Measurements from ENCODE around the gene TMEM59.
"Not testable (repeated sequence)": the region's sequence is repeated elsewhere in the genome, so short reads cannot be mapped to it uniquely, and the experiment has no call there.

Gene TMEM59

DNA sequence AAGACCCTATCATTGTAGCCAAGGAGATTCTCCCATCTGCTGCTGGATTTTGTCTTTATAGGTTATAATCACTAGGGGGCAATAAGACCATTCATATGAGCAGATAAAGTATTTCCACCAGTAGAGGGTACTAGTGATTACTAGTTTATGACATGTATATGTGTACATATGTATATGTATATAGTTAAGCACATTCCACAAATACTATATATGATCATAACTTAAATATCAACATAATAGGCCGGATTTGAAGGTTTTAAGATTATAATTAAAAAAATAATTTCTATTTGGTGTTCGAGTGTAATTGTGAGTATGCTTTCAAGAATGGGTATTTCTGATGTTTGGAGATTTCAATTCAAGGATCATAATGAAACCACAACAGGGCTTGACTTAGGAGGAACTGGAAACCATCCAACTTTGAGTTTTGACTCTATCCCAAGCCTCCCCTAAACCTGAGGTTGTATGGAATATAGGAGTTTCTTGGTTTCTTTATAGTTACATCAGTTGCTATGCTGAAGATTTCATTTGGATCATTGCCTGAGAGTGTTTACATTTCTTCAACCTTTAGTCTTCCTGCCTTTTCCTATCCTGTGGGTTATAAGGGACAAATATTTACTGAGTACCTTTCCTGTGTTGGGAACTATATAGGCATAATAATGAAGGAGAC, 17.3 kb upstream of the TMEM59 start:
- H3K4me1 ChIP-seq = peaks cover 0 to 16% (median 6%) of the 10 kb centered on the region in 10 experiments; a peak in 11 of 20 replicates
- peaks cover 0 to 10% (median 6%) of the 10 kb centered on the region in 11 experiments; a peak in 8 of 22 replicates for H3K9me3 ChIP-seq (replicated peaks in 1 of 11)
- no peaks in the 10 kb centered on the region for H4K20me1 ChIP-seq
- no peaks in the 10 kb centered on the region for H3K27me3 ChIP-seq
- no peak overlapping the region for H3K4me3 ChIP-seq
- peaks cover 18 to 33% (median 26%) of the 10 kb centered on the region in 11 experiments for H3K36me3 ChIP-seq
- peak overlapping the region in 1 of 11 experiments; percentile 40; a peak in 2 of 22 replicates for H3K4me2 ChIP-seq
- H3K27ac ChIP-seq = no peak overlapping the region
- H3K9ac ChIP-seq = no peak overlapping the region
- TF ChIP-seq Cebpa-rat (IDR thresholded peaks at IDR 0.05) = no peak

DNA sequence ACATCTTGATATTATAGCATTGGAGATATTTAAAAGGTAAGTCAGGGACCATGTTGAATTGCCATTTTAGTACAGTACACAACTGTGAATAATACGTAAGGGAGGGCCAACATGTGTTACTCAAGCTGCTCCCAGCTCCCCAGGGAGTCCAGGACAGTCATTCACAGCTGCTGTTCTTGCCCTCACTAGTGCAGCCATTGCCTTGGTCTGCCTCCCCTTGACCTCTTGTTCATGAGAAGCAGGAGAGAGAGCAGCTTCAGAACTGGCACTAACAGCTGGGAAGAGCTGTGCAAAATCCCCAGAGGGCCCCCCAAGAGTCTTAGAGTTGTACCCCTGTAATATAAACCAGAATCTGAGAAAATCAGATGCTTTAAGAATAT, 16.8 kb upstream of the TMEM59 start:
- Histone ChIP-seq H3K9ac (no peak overlapping the region), H3K4me3 (no peak overlapping the region), H3K9me3 (replicated peaks in 1 of 11) (peaks cover 0 to 10% (median 6%) of the 10 kb centered on the region in 11 experiments; a peak in 8 of 22 replicates), H3K27ac (no peak overlapping the region), H3K4me2 (peak overlapping the region in 4 of 11 experiments; percentile 3 to 40 (median 20); a peak in 3 of 22 replicates), H3K36me3 (peaks cover 18 to 38% (median 27%) of the 10 kb centered on the region in 11 experiments), H4K20me1 (no peaks in the 10 kb centered on the region), H3K4me1 (peaks cover 0 to 17% (median 6%) of the 10 kb centered on the region in 10 experiments; a peak in 11 of 20 replicates), H3K27me3 (no peaks in the 10 kb centered on the region)
- no peak for TF ChIP-seq Cebpa-rat (IDR thresholded peaks at IDR 0.05)

DNA sequence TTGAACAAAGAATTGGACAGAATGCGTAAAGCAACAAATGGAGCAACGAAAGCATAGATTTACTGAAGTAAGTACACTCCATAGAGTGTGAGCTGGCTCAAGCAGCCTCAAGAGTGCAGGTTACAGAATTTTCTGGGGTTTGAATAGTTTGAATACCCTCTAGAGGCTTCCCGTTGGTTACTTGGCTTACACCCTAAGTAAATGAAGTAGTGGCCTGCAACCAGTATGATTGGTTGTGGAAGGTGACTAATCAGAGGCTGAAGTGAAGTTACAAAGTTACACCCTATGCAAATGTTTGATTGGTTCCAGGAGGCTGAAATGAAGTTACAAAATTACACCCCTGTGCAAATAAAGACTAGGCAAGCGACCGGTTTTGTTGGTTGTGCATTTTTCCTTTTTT, 11.3 kb upstream of the TMEM59 start:
- H3K4me1 ChIP-seq = peaks cover 0 to 10% (median under 1%) of the 10 kb centered on the region in 10 experiments; a peak in 6 of 20 replicates
- H3K27ac ChIP-seq = no peak overlapping the region
- no peak overlapping the region for H3K9ac ChIP-seq
- peaks cover 0 to 29% (median 7%) of the 10 kb centered on the region in 11 experiments; a peak in 9 of 22 replicates for H3K36me3 ChIP-seq
- no peaks in the 10 kb centered on the region for H3K9me3 ChIP-seq (replicated peaks in 1 of 11)
- H3K4me2 ChIP-seq = no peak overlapping the region
- no peaks in the 10 kb centered on the region for H3K27me3 ChIP-seq
- no peaks in the 10 kb centered on the region for H4K20me1 ChIP-seq
- no peak overlapping the region for H3K4me3 ChIP-seq
- no peak for TF ChIP-seq Cebpa-rat (IDR thresholded peaks at IDR 0.05)

DNA sequence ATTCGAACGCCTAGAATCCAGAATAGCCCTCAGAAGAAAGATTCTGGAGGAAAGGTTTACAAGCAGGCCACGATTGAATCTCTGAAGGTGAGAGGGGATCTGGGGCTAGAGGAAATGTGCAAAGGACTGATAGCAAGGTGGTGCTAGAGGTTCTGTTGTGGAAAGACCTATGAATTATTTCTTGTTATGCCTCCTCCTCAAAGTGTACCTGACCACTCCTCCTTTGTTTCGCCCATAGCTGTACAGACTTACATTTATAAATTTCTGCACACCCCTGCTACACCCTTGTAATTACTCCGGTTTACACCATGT, 1.4 kb upstream of the TMEM59 start:
- Histone ChIP-seq H3K9me3 (replicated peaks in 1 of 11) (no peaks in the 10 kb centered on the region), H3K4me3 (peak overlapping the region; percentile 60 to 98 (median 81)), H3K9ac (peak overlapping the region; percentile 83 to 92 (median 89)), H4K20me1 (peaks cover 0 to 26% (median 8%) of the 10 kb centered on the region in 11 experiments; a peak in 12 of 22 replicates), H3K4me2 (peak overlapping the region; percentile 90 to 98 (median 95)), H3K36me3 (peaks cover 2 to 36% (median 12%) of the 10 kb centered on the region in 11 experiments; a peak in 16 of 22 replicates), H3K27ac (peak overlapping the region; percentile 64 to 95 (median 91); a peak in 21 of 22 replicates), H3K4me1 (peaks cover 16 to 51% (median 34%) of the 10 kb centered on the region in 10 experiments), H3K27me3 (no peaks in the 10 kb centered on the region; a peak in 1 of 22 replicates)
- no peak for TF ChIP-seq Cebpa-rat (IDR thresholded peaks at IDR 0.05)

DNA sequence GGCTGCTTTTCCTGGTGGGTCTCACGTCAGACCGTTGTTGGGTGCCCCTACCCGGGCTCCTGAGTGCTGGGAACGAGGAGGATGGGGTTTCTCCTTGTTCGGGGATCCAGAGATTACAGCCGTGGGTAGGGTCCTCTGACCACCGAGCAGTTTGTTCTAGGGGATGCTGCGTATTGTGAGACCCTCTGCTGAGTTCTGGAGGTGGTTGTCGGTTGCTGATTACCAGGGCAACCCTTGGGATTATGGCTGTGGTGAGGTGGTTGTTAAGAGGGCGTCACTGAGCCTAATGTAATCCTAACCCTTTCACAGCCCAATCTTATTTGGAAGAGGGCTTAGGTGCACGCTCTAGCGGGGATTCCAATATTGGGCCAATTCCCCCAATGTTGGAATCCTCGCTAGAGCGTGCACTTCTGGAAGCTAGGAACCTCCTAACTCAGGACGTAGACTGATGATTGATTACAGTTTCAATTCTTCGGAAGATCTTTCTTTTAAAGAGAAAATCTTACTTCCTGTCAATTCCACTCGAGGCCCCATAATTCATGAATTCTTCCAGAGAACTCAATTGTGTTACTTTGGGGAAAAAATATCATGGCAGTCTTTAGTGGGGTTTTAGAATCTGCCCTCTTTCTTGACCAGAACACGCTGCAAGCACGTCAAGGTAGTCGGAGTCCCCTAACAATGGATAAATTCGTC, 887 bp upstream of the TMEM59 start:
- H3K9ac ChIP-seq = peak overlapping the region; percentile 83 to 92 (median 89)
- peaks cover 16 to 53% (median 34%) of the 10 kb centered on the region in 10 experiments for H3K4me1 ChIP-seq
- H4K20me1 ChIP-seq = peaks cover 0 to 31% (median 8%) of the 10 kb centered on the region in 11 experiments; a peak in 13 of 22 replicates
- peak overlapping the region; percentile 64 to 95 (median 91) for H3K27ac ChIP-seq
- H3K4me2 ChIP-seq = peak overlapping the region; percentile 90 to 98 (median 95)
- no peaks in the 10 kb centered on the region; a peak in 1 of 22 replicates for H3K27me3 ChIP-seq
- TF ChIP-seq Cebpa-rat (IDR thresholded peaks at IDR 0.05) = no peak
- peak overlapping the region; percentile 60 to 98 (median 81) for H3K4me3 ChIP-seq
- peaks cover 0 to 31% (median 10%) of the 10 kb centered on the region in 11 experiments; a peak in 16 of 22 replicates for H3K36me3 ChIP-seq
- H3K9me3 ChIP-seq (replicated peaks in 1 of 11) = no peaks in the 10 kb centered on the region

DNA sequence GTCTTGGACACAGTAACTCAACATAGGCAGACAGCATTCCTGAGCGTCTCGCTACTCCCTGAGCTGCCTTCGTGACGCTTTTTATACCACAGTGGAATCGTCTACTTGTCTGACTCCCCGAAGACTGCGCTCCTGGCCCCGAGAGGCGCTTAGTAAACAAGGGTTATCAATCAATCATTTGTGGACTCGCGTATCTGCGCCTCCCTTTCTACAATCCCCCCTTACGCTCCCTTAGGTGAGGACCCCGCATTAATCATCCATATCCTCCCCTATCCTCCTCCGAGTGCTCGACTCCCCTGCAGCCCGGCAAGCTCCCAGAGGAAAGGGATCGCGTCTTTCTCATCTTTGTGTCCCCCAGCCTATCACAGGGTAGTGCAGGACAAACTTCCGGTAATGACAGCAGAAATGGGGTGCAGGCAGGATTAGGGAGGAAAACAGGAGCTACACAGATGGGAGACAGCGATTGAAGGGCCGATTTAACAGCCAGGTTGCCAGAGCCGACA, 522 bp downstream of the TMEM59 start:
- peak overlapping the region; percentile 72 to 97 (median 94) for H3K4me2 ChIP-seq
- peak overlapping the region; percentile 55 to 95 (median 91) for H3K27ac ChIP-seq
- H3K4me3 ChIP-seq = peak overlapping the region; percentile 75 to 98 (median 90)
- H3K9ac ChIP-seq = peak overlapping the region; percentile 83 to 92 (median 88)
- H3K27me3 ChIP-seq = no peaks in the 10 kb centered on the region; a peak in 1 of 22 replicates
- TF ChIP-seq Cebpa-rat (IDR thresholded peaks at IDR 0.05) = no peak
- peaks cover 0 to 45% (median 17%) of the 10 kb centered on the region in 11 experiments; a peak in 16 of 22 replicates for H4K20me1 ChIP-seq
- H3K9me3 ChIP-seq (replicated peaks in 1 of 11) = no peaks in the 10 kb centered on the region
- H3K36me3 ChIP-seq = peaks cover 0 to 25% (median 4%) of the 10 kb centered on the region in 11 experiments; a peak in 8 of 22 replicates
- peaks cover 24 to 63% (median 41%) of the 10 kb centered on the region in 10 experiments for H3K4me1 ChIP-seq

DNA sequence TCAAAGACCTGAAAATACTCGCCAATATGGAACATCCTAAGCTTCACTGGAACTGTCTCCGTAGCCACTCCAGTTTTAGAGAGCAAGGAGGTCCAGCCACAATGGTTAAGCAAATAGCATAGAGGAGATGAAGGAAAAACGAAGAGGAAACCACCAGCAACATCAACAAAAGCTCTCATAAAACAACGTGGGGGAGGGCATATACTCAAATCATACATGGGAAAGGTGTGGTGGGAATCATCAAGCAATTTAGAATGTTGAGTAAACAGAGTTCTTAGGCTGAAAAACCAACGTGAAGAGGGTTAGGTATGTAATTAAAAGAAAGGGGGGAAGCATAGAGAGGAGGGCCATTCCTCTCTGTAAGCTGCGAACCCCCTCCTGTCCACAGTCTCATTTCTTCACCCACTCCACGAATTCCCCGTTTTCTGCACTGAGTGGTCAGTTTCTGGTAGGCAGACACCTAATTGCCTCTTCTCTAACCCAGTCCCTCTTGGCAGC, 1.0 kb downstream of the TMEM59 start:
- Histone ChIP-seq H3K9ac (peak overlapping the region; percentile 83 to 92 (median 88)), H3K27ac (peak overlapping the region; percentile 55 to 95 (median 91)), H3K4me2 (peak overlapping the region; percentile 72 to 97 (median 94)), H3K9me3 (replicated peaks in 1 of 11) (no peaks in the 10 kb centered on the region), H3K36me3 (peaks cover 0 to 25% (median 4%) of the 10 kb centered on the region in 11 experiments; a peak in 7 of 22 replicates), H3K27me3 (no peaks in the 10 kb centered on the region; a peak in 1 of 22 replicates), H3K4me3 (peak overlapping the region; percentile 75 to 98 (median 90)), H4K20me1 (peaks cover 0 to 50% (median 18%) of the 10 kb centered on the region in 11 experiments; a peak in 16 of 22 replicates), H3K4me1 (peaks cover 29 to 63% (median 46%) of the 10 kb centered on the region in 10 experiments)
- TF ChIP-seq Cebpa-rat (IDR thresholded peaks at IDR 0.05) = no peak

DNA sequence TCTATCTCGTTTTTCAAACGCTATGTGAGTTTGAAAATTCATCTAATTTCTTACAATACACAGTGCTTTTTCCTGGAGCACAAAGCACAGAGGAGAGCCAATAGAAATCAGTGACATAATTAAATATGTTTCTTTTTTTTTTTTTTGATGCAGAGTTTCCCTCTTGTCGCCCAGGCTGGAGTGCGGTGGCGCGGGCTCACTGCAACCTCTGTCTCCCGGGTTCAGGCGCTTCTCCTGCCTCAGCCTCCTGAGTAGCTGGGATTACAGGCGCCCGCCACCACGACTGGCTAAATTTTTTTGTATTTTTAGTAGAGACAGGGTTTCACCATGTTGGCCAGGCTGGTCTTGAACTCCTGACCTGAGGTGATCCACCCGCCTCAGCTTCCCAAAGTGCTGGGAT, 2.6 kb downstream of the TMEM59 start:
- peak overlapping the region in 5 of 11 experiments; percentile 72 to 95 (median 92); a peak in 3 of 22 replicates for H3K4me2 ChIP-seq
- H3K4me3 ChIP-seq = not testable (repeated sequence)

More for the DNA sequence above, 2.6 kb downstream of the TMEM59 start:
- H3K4me1 ChIP-seq = peaks cover 29 to 57% (median 42%) of the 10 kb centered on the region in 10 experiments
- not testable (repeated sequence) for H3K27me3 ChIP-seq; H3K9me3 ChIP-seq (replicated peaks in 1 of 11); H3K27ac ChIP-seq
- 0 out of 22 replicates have a peak overlapping the region, but pooled peaks of 1 of the 11 experiments have one; percentile 89 for H3K9ac ChIP-seq
- H4K20me1 ChIP-seq = peaks cover 0 to 66% (median 20%) of the 10 kb centered on the region in 11 experiments; a peak in 16 of 22 replicates
- peaks cover 2 to 26% (median 11%) of the 10 kb centered on the region in 11 experiments; a peak in 17 of 22 replicates for H3K36me3 ChIP-seq

Data from BLaER1 treated with 17β-estradiol and CSF1 and Interleukin-3, amounts not matched to agents 10 nM and 100 nM (cell line).